ENCODE data around the gene NSRP1.

- TF ChIP-seq EZH2 (IDR thresholded peaks at IDR 0.05; ENCODE audit: insufficient read depth, poor library complexity, severe bottlenecking) (no peak), EZH2phosphoT487 (IDR thresholded peaks at IDR 0.05; ENCODE audit: insufficient read depth, low read depth) (no peak)
Measured at GRCh38 chr17:30068465-30068864, 48.2 kb upstream of the NSRP1 start.

Data from GM23248 (cell line).